OCI-LY7 (cell line): ENCODE data around the gene HOXC10.
A peak's percentile ranks its signal among the peaks of the same experiment; 100 is the strongest.

Experiments used
- CTCF ChIP-seq: fragments of 200-600 bp; sonication (generic); conservative IDR thresholded peaks from 2 replicates; pipeline ENCODE4 v1.5.1; 2014; ENCODE audit warnings: mild to moderate bottlenecking, antibody characterized with exemption, low read length, moderate library complexity, mixed read lengths
- EZH2phosphoT487 ChIP-seq: fragments of 200-600 bp; sonication (generic); IDR thresholded peaks from 2 replicates; pipeline ENCODE4 v1.6.1; 2018; ENCODE audit warnings: low read depth, borderline replicate concordance, mild to moderate bottlenecking, mixed run types, antibody characterized with exemption, low read length, moderate library complexity, mixed read lengths

- TF ChIP-seq CTCF (0 out of 2 replicates have a peak, but pooled peaks have one; percentile 32), EZH2phosphoT487 (no peak)
Measured at GRCh38 chr12:54036620-54037359, 51.8 kb downstream of the HOXC10 start.
